Astrocyte of the hippocampus (primary cell): ENCODE data around the gene UTS2.

ENCODE experiments used
- DNase-seq: peaks from one replicate; pipeline ENCODE4 v3.0.0; 2011; ENCODE audit warnings: low read depth, low spot score

The UTS2 gene

GRCh38 chr1:7813677-7814373 is 39.0 kb downstream of the UTS2 start:
- no peak for DNase-seq

GRCh38 chr1:7811476-7811875 is 41.4 kb downstream of the UTS2 start:
- no peak for DNase-seq

GRCh38 chr1:7810395-7810794 is 42.5 kb downstream of the UTS2 start:
- peak; percentile 90 for DNase-seq

GRCh38 chr1:7809742-7810141 is 43.1 kb downstream of the UTS2 start:
- no peak for DNase-seq

GRCh38 chr1:7808253-7808844 is 44.5 kb downstream of the UTS2 start:
- peak; percentile 52 for DNase-seq

- no peak for DNase-seq
Observed at GRCh38 chr1:7805460-7805859, 47.4 kb downstream of the UTS2 start.
